ENCODE measurements around the gene ANKRD11. TPM values are rescaled to one million over a fixed set of nuclear protein-coding genes. Genes with fewer than 3 reads are reported as not detected.
"Not testable (repeated sequence)": the region's sequence is repeated elsewhere in the genome, so short reads cannot be mapped to it uniquely, and the experiment has no call there.

ANKRD11 gene
- total RNA-seq, 1 donor from 2014 or later, result 209 TPM

DNA sequence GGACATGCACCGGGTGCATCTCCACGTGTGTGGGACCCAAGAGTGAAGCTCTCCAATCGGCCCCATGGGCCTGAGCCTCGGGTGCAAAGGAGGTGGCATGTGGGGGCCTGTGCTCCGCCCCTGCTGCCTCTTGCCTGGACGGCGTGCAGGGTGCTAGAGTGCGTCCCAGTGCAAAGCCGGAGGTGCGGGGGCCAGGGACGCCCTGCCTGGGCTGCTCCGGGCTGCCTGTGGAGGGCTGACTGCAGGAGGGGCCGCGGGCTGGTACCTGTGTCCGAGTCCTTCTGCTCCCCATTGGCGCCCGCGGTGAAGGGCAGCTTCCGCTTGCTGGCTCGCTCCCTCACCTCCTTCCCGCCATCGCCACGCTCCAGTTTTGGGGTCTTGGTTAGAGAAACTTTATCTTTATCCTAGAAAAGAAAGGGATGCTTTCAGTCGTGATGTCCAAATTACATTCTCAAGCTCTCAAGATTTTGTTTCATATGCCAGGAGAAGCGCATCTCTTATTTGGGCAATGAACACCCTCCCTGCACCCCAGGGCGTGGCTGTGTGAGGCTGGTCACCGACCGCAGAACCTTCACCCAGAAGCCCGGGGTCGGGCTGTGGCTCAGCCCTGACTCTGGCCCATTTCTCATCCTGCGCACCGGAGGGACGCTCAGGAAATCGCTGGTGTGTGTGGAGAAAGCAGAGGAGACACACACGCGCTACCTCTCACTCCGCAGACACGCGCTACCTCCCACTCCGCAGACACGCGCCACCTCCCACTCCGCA, 185.2 kb downstream of the ANKRD11 start:
- Mint-ChIP-seq H3K36me3 (ENCODE audit: unreplicated experiment) (peaks cover 15% of the 10 kb centered on the region), H3K27ac (ENCODE audit: unreplicated experiment) (no peak overlapping the region), H3K27me3 (ENCODE audit: unreplicated experiment) (no peaks in the 10 kb centered on the region), H3K4me1 (ENCODE audit: unreplicated experiment) (peaks cover 35% of the 10 kb centered on the region), H3K4me3 (ENCODE audit: unreplicated experiment) (no peak overlapping the region), H3K9me3 (ENCODE audit: unreplicated experiment) (no peaks in the 10 kb centered on the region)
- DNase-seq (ENCODE audit: extremely low spot score, unreplicated experiment), result no peak
- TF ChIP-seq, protein P1, sequence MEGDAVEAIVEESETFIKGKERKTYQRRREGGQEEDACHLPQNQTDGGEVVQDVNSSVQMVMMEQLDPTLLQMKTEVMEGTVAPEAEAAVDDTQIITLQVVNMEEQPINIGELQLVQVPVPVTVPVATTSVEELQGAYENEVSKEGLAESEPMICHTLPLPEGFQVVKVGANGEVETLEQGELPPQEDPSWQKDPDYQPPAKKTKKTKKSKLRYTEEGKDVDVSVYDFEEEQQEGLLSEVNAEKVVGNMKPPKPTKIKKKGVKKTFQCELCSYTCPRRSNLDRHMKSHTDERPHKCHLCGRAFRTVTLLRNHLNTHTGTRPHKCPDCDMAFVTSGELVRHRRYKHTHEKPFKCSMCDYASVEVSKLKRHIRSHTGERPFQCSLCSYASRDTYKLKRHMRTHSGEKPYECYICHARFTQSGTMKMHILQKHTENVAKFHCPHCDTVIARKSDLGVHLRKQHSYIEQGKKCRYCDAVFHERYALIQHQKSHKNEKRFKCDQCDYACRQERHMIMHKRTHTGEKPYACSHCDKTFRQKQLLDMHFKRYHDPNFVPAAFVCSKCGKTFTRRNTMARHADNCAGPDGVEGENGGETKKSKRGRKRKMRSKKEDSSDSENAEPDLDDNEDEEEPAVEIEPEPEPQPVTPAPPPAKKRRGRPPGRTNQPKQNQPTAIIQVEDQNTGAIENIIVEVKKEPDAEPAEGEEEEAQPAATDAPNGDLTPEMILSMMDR (IDR thresholded peaks at IDR 0.05), result no peak

- Mint-ChIP-seq H3K9me3 (ENCODE audit: unreplicated experiment) (no peaks in the 10 kb centered on the region), H3K4me1 (ENCODE audit: unreplicated experiment) (peaks cover 35% of the 10 kb centered on the region), H3K27me3 (ENCODE audit: unreplicated experiment) (no peaks in the 10 kb centered on the region), H3K36me3 (ENCODE audit: unreplicated experiment) (peaks cover 15% of the 10 kb centered on the region), H3K27ac (ENCODE audit: unreplicated experiment) (no peak overlapping the region), H3K4me3 (ENCODE audit: unreplicated experiment) (no peak overlapping the region)
- TF ChIP-seq, protein P1 (IDR thresholded peaks at IDR 0.05), result no peak
- no peak for DNase-seq (ENCODE audit: extremely low spot score, unreplicated experiment)
Measured at GRCh38 chr16:89304181-89304851, 186.0 kb downstream of the ANKRD11 start.

DNA sequence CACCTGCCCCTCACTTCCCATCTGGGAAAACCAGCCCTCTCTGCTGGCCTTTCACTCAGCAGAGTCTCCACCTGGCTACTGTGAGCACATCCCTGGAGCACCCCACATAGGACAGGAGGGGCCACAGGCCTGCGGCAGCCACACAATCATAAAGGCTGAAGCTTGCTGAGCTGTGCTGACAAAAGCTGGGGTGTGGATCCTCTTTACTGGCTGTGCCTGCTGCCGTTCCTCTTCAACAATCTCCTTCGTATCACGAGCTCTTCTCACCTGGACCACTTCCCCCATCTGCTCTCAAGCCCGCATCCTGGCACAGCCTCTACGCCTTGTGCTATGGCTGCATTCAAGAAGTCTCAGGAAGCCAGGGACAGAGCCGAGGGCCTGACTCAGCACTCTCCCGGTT, 186.7 kb downstream of the ANKRD11 start:
- DNase-seq (ENCODE audit: extremely low spot score, unreplicated experiment), result no peak
- TF ChIP-seq, protein P1 (IDR thresholded peaks at IDR 0.05), result no peak

DNA sequence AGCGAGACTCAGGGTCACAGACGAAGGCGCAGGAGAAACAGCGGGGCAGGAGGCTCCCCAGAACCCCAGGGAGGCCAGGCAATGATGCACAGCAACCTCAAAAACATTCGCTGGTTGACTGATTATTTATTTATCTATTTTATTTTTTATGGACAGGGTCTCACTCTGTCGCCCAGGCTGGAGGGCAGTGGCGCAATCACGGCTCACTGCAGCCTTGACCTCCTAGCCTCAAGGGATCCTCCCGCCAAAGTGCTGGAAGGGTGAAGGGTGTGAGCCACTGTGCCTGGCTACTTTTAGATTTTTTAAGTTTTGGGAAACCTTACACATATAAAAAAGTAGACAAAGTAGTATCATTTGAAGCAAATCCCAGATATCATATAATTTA, 189.4 kb downstream of the ANKRD11 start:
- no peak for DNase-seq (ENCODE audit: extremely low spot score, unreplicated experiment)
- Mint-ChIP-seq H3K27ac (ENCODE audit: unreplicated experiment) (peak overlapping the region; percentile 87), H3K36me3 (ENCODE audit: unreplicated experiment) (peaks cover 28% of the 10 kb centered on the region), H3K27me3 (ENCODE audit: unreplicated experiment) (no peaks in the 10 kb centered on the region), H3K9me3 (ENCODE audit: unreplicated experiment) (no peaks in the 10 kb centered on the region), H3K4me1 (ENCODE audit: unreplicated experiment) (peaks cover 34% of the 10 kb centered on the region), H3K4me3 (ENCODE audit: unreplicated experiment) (no peak overlapping the region)
- TF ChIP-seq, protein P1 (IDR thresholded peaks at IDR 0.05), result no peak

More for the DNA sequence above, 186.7 kb downstream of the ANKRD11 start:
- no peaks in the 10 kb centered on the region for H3K9me3 Mint-ChIP-seq (ENCODE audit: unreplicated experiment)
- H3K27me3 Mint-ChIP-seq (ENCODE audit: unreplicated experiment), result no peaks in the 10 kb centered on the region
- peaks cover 35% of the 10 kb centered on the region for H3K4me1 Mint-ChIP-seq (ENCODE audit: unreplicated experiment)
- peaks cover 15% of the 10 kb centered on the region for H3K36me3 Mint-ChIP-seq (ENCODE audit: unreplicated experiment)
- H3K27ac Mint-ChIP-seq (ENCODE audit: unreplicated experiment), result peak overlapping the region; percentile 87
- no peak overlapping the region for H3K4me3 Mint-ChIP-seq (ENCODE audit: unreplicated experiment)

GRCh38 chr16:89300311-89300975, 189.9 kb downstream of the ANKRD11 start:
- no peak for DNase-seq (ENCODE audit: extremely low spot score, unreplicated experiment)

DNA sequence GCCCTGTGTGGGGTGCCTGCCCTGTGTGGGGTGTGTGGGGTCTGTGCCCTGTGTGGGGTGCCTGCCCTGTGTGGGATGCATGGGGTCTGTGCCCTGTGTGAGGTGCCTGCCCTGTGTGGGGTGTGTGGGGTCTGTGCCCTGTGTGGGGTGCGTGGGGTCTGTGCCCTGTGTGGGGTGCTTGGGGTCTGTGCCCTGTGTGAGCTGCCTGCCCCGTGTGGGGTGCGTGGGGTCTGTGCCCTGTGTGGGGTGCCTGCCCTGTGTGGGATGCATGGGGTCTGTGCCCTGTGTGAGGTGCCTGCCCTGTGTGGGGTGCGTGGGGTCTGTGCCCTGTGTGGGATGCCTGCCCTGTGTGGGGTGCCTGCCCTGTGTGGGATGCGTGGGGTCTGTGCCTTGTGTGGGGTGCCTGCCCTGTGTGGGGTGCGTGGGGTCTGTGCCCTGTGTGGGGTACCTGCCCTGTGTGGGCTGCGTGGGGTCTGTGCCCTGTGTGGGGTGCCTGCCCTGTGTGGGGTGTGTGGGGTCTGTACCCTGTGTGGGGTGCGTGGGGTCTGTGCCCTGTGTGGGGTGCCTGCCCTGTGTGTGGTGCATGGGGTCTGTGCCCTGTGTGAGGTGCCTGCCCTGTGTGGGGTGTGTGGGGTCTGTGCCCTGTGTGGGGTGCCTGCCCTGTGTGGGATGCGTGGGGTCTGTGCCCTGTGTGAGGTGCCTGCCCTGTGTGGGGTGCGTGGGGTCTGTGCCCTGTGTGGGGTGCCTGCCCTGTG, 190.8 kb downstream of the ANKRD11 start:
- not testable (repeated sequence) for H3K4me3 Mint-ChIP-seq (ENCODE audit: unreplicated experiment); H3K27ac Mint-ChIP-seq (ENCODE audit: unreplicated experiment); H3K27me3 Mint-ChIP-seq (ENCODE audit: unreplicated experiment); H3K9me3 Mint-ChIP-seq (ENCODE audit: unreplicated experiment); DNase-seq (ENCODE audit: extremely low spot score, unreplicated experiment)
- Mint-ChIP-seq H3K36me3 (ENCODE audit: unreplicated experiment) (peaks cover 28% of the 10 kb centered on the region), H3K4me1 (ENCODE audit: unreplicated experiment) (peaks cover 35% of the 10 kb centered on the region)

More at GRCh38 chr16:89300311-89300975, 189.9 kb downstream of the ANKRD11 start:
- H3K27me3 Mint-ChIP-seq (ENCODE audit: unreplicated experiment), result no peaks in the 10 kb centered on the region
- TF ChIP-seq, protein P1 (IDR thresholded peaks at IDR 0.05), result no peak
- H3K27ac Mint-ChIP-seq (ENCODE audit: unreplicated experiment), result peak overlapping the region; percentile 87
- no peak overlapping the region for H3K4me3 Mint-ChIP-seq (ENCODE audit: unreplicated experiment)
- H3K4me1 Mint-ChIP-seq (ENCODE audit: unreplicated experiment), result peaks cover 35% of the 10 kb centered on the region
- H3K9me3 Mint-ChIP-seq (ENCODE audit: unreplicated experiment), result no peaks in the 10 kb centered on the region
- H3K36me3 Mint-ChIP-seq (ENCODE audit: unreplicated experiment), result peaks cover 28% of the 10 kb centered on the region

All from osteocyte (in vitro differentiated cells).